Liver (tissue), 3 donors: Measurements from ENCODE around the gene AP1M1.

Source experiments
- EGR1 ChIP-seq, 2 donors: IDR thresholded peaks; 2 replicates each; pipeline ENCODE4 v1.6.1; 2016 to 2018; ENCODE audit warnings: antibody characterized with exemption in 2 of 2, low read depth in 2 of 2
- FOXA1 ChIP-seq: IDR thresholded peaks from 2 replicates; pipeline ENCODE4 v1.6.1; 2016; ENCODE audit warnings: antibody characterized with exemption
- GABPA ChIP-seq, 2 donors: IDR thresholded peaks in 1 of 2; conservative IDR thresholded peaks in 1 of 2; 2 replicates each; pipeline ENCODE4 v1.6.1; 2016; ENCODE audit warnings: antibody characterized with exemption in 2 of 2, mild to moderate bottlenecking in 1 of 2, moderate library complexity in 1 of 2
- JUND ChIP-seq, 2 donors: IDR thresholded peaks; 2 replicates each; pipeline ENCODE4 v1.6.1; 2016; ENCODE audit warnings: antibody characterized with exemption in 2 of 2
- NR2F2 ChIP-seq: IDR thresholded peaks from 2 replicates; pipeline ENCODE4 v1.6.1; 2016; ENCODE audit warnings: antibody characterized with exemption
- RAD21 ChIP-seq, 2 donors: IDR thresholded peaks; 2 replicates each; pipeline ENCODE4 v1.6.1; 2016; ENCODE audit warnings: antibody characterized with exemption in 2 of 2, mild to moderate bottlenecking in 2 of 2
- RXRA ChIP-seq, 2 donors: IDR thresholded peaks; 2 replicates each; pipeline ENCODE4 v1.6.1; 2017 to 2018; ENCODE audit warnings: antibody characterized with exemption in 2 of 2, mild to moderate bottlenecking in 1 of 2
- SP1 ChIP-seq: IDR thresholded peaks from 2 replicates; pipeline ENCODE4 v1.6.1; 2018; ENCODE audit warnings: antibody characterized with exemption, mild to moderate bottlenecking
- TAF1 ChIP-seq: conservative IDR thresholded peaks from 2 replicates; pipeline ENCODE4 v1.6.1; 2016; ENCODE audit warnings: antibody characterized with exemption, mild to moderate bottlenecking
- YY1 ChIP-seq: IDR thresholded peaks from 2 replicates; pipeline ENCODE4 v1.6.1; 2016; ENCODE audit warnings: antibody characterized with exemption, mild to moderate bottlenecking
- TF ChIP-seq, protein P1 (sequence below): fragments of 150-350 bp; IDR thresholded peaks from 2 replicates; pipeline ENCODE4 v1.5.1; 2017; ENCODE audit warnings: improper control_type of control experiment, low read depth, low read length; ENCODE audit not compliant: missing input control
- TF ChIP-seq, protein P2 (sequence below): IDR thresholded peaks from 2 replicates; pipeline ENCODE4 v1.6.1; 2016; ENCODE audit warnings: antibody characterized with exemption
- TF ChIP-seq, protein P3 (sequence below): IDR thresholded peaks from 2 replicates; pipeline ENCODE4 v1.6.1; 2016; ENCODE audit warnings: antibody characterized with exemption
- TF ChIP-seq, protein P4 (sequence below): IDR thresholded peaks from 2 replicates; pipeline ENCODE4 v1.6.1; 2016; ENCODE audit warnings: antibody characterized with exemption, mild to moderate bottlenecking
- donor health status: healthy.
- donor health status: healthy.

DNA sequence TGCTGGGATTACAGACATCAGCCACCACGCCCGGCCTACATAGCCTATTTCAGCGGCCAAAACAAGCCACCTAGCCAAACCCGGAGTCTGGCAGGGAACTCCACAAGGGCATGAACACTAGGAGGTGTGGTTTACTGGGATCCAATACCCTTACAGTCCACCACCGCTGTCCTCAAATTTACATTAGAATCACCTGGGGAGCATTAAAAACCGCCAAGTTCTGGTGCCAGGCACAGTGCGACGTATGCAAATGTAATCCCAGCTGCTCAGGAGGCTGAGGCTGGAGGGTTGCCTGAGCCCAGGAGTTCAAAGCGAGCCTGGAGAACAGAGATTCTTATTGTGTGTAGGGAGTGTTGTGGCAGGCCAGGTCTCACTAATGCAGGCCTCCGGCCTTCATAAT lies 4.2 kb upstream of the AP1M1 start:
- no peak for TF ChIP-seq FOXA1
- TF ChIP-seq, protein P1, sequence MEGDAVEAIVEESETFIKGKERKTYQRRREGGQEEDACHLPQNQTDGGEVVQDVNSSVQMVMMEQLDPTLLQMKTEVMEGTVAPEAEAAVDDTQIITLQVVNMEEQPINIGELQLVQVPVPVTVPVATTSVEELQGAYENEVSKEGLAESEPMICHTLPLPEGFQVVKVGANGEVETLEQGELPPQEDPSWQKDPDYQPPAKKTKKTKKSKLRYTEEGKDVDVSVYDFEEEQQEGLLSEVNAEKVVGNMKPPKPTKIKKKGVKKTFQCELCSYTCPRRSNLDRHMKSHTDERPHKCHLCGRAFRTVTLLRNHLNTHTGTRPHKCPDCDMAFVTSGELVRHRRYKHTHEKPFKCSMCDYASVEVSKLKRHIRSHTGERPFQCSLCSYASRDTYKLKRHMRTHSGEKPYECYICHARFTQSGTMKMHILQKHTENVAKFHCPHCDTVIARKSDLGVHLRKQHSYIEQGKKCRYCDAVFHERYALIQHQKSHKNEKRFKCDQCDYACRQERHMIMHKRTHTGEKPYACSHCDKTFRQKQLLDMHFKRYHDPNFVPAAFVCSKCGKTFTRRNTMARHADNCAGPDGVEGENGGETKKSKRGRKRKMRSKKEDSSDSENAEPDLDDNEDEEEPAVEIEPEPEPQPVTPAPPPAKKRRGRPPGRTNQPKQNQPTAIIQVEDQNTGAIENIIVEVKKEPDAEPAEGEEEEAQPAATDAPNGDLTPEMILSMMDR, result no peak
- no peak for TF ChIP-seq JUND (IDR thresholded peaks at IDR 0.05)
- TF ChIP-seq TAF1, result no peak
- TF ChIP-seq, protein P2, sequence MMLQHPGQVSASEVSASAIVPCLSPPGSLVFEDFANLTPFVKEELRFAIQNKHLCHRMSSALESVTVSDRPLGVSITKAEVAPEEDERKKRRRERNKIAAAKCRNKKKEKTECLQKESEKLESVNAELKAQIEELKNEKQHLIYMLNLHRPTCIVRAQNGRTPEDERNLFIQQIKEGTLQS, result no peak
- no peak for TF ChIP-seq YY1
- TF ChIP-seq, protein P3, sequence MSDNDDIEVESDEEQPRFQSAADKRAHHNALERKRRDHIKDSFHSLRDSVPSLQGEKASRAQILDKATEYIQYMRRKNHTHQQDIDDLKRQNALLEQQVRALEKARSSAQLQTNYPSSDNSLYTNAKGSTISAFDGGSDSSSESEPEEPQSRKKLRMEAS, result no peak
- TF ChIP-seq, protein P4, sequence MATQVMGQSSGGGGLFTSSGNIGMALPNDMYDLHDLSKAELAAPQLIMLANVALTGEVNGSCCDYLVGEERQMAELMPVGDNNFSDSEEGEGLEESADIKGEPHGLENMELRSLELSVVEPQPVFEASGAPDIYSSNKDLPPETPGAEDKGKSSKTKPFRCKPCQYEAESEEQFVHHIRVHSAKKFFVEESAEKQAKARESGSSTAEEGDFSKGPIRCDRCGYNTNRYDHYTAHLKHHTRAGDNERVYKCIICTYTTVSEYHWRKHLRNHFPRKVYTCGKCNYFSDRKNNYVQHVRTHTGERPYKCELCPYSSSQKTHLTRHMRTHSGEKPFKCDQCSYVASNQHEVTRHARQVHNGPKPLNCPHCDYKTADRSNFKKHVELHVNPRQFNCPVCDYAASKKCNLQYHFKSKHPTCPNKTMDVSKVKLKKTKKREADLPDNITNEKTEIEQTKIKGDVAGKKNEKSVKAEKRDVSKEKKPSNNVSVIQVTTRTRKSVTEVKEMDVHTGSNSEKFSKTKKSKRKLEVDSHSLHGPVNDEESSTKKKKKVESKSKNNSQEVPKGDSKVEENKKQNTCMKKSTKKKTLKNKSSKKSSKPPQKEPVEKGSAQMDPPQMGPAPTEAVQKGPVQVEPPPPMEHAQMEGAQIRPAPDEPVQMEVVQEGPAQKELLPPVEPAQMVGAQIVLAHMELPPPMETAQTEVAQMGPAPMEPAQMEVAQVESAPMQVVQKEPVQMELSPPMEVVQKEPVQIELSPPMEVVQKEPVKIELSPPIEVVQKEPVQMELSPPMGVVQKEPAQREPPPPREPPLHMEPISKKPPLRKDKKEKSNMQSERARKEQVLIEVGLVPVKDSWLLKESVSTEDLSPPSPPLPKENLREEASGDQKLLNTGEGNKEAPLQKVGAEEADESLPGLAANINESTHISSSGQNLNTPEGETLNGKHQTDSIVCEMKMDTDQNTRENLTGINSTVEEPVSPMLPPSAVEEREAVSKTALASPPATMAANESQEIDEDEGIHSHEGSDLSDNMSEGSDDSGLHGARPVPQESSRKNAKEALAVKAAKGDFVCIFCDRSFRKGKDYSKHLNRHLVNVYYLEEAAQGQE, result no peak
- TF ChIP-seq GABPA (IDR thresholded peaks at IDR 0.05 in 1 of 2, conservative IDR thresholded peaks at IDR 0.05 in 1 of 2), result no peak
- TF ChIP-seq SP1, result no peak
- no peak for TF ChIP-seq EGR1 (IDR thresholded peaks at IDR 0.05; ENCODE audit: low read depth in 2 of 2)
- TF ChIP-seq RAD21 (IDR thresholded peaks at IDR 0.05), result no peak
- TF ChIP-seq RXRA (IDR thresholded peaks at IDR 0.05), result no peak
- no peak for TF ChIP-seq NR2F2
